ENCODE measurements around the gene MARVELD3.

GRCh38 chr16:71672803-71673581 lies 47.0 kb downstream of the MARVELD3 start:
- TF ChIP-seq POLR2AphosphoS5 (IDR thresholded peaks at IDR 0.05; ENCODE audit: low read depth, low read length) (no peak), TAF1 (IDR thresholded peaks at IDR 0.05; ENCODE audit: borderline replicate concordance, low read depth, low read length) (no peak)
